Measurements from ENCODE around the gene ABCB10.
"Not testable (repeated sequence)": the region's sequence is repeated elsewhere in the genome, so short reads cannot be mapped to it uniquely, and the experiment has no call there.

The ABCB10 gene

GRCh38 chr1:229558460-229559335 lies at the start of gene ABCB10:
Gene ABCB10, minus strand, starts transcription at chr1:229558707. Its CDS starts 55 bp downstream, at chr1:229558652.
- peak; percentile 97 for DNase-seq (ENCODE audit: low spot score)

GRCh38 chr1:229607370-229607769 lies 48.9 kb upstream of the ABCB10 start:
- no peak for DNase-seq (ENCODE audit: low spot score)

- no peak for DNase-seq (ENCODE audit: low spot score)
These were observed 45.0 kb upstream of the ABCB10 start for GRCh38 chr1:229603371-229604005.

GRCh38 chr1:229600229-229600628 lies 41.7 kb upstream of the ABCB10 start:
- no peak for DNase-seq (ENCODE audit: low spot score)

GRCh38 chr1:229599218-229599954 lies 40.9 kb upstream of the ABCB10 start:
- DNase-seq (ENCODE audit: low spot score), result no peak

- no peak for DNase-seq (ENCODE audit: low spot score)
These were observed 39.4 kb upstream of the ABCB10 start for GRCh38 chr1:229597877-229598276.

- no peak for DNase-seq (ENCODE audit: low spot score)
These were observed 38.6 kb upstream of the ABCB10 start for GRCh38 chr1:229596925-229597699.

GRCh38 chr1:229595876-229596275 lies 37.4 kb upstream of the ABCB10 start:
- not testable (repeated sequence) for DNase-seq (ENCODE audit: low spot score)

GRCh38 chr1:229594227-229595008 lies 35.9 kb upstream of the ABCB10 start:
- DNase-seq (ENCODE audit: low spot score), result no peak

- no peak for DNase-seq (ENCODE audit: low spot score)
These were observed 35.3 kb upstream of the ABCB10 start for GRCh38 chr1:229593800-229594199.

GRCh38 chr1:229590119-229590518 lies 31.6 kb upstream of the ABCB10 start:
- DNase-seq (ENCODE audit: low spot score), result no peak

- no peak for DNase-seq (ENCODE audit: low spot score)
These were observed 26.8 kb upstream of the ABCB10 start for GRCh38 chr1:229585338-229585737.

GRCh38 chr1:229582715-229583114 lies 24.2 kb upstream of the ABCB10 start:
- no peak for DNase-seq (ENCODE audit: low spot score)

GRCh38 chr1:229582011-229582694 lies 23.6 kb upstream of the ABCB10 start:
- peak; percentile 28 for DNase-seq (ENCODE audit: low spot score)

- DNase-seq (ENCODE audit: low spot score), result no peak
These were observed 23.0 kb upstream of the ABCB10 start for GRCh38 chr1:229581485-229581884.

GRCh38 chr1:229579059-229579673 lies 20.7 kb upstream of the ABCB10 start:
- peak; percentile 95 for DNase-seq (ENCODE audit: low spot score)

GRCh38 chr1:229578168-229579058 lies 19.9 kb upstream of the ABCB10 start:
- DNase-seq (ENCODE audit: low spot score), result no peak

- no peak for DNase-seq (ENCODE audit: low spot score)
These were observed 16.4 kb upstream of the ABCB10 start for GRCh38 chr1:229574679-229575442.

Measured in putamen (tissue), 1 donor.